ENCODE measurements around the gene GPRIN1.
"Not testable (repeated sequence)": the region's sequence is repeated elsewhere in the genome, so short reads cannot be mapped to it uniquely, and the experiment has no call there.

Gene GPRIN1

DNA sequence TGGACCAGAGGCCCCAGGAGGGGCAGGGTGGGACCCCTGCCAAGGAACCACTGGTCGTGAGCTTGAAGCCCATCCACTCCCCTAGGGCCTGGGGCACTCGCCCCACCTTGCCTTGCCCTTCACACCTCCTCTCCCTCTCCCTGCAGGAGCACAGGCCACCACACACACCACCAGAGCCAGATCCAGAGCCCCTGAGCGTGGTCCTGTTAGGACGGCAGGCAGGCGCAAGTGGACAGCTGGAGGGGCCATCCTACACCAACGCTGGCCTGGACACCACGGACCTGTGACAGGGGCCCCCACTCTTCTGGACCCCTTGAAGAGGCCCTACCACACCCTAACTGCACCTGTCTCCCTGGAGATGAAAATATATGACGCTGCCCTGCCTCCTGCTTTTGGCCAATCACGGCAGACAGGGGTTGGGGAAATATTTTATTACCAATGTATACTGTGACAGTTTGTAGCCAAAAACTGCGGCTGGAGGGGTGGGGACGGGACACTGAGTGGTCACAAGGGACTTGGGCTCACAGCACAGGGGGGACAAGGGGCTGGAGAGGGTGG is 14.5 kb downstream of the GPRIN1 start:
- no peak for DNase-seq

DNA sequence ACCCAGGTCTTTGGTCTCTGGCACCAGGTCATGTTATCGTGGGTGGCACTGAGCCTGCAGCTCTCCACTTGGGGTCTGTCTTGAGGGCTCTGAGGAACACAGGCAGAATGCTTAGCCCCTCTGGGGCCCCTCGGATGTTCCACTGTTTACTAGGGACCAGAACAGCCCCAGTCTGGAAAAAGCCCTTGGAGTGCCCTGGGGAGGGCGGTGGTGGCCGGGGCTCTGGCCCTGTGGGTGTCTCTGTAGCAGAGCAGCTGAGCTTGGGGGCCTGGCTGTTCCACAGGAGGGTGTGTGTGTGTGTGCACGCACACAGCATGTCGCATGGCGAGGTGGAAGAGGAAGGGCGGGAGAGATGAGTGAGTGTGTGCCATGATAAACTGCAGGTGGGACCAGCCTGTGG is 15.4 kb downstream of the GPRIN1 start:
- no peak for DNase-seq

- no peak for DNase-seq
These were observed 16.6 kb downstream of the GPRIN1 start for GRCh38 chr5:176593273-176593869.

GRCh38 chr5:176592573-176592972 is 17.4 kb downstream of the GPRIN1 start:
- DNase-seq: no peak

- DNase-seq: not testable (repeated sequence)
These were observed 18.3 kb downstream of the GPRIN1 start for GRCh38 chr5:176591667-176592066.

DNA sequence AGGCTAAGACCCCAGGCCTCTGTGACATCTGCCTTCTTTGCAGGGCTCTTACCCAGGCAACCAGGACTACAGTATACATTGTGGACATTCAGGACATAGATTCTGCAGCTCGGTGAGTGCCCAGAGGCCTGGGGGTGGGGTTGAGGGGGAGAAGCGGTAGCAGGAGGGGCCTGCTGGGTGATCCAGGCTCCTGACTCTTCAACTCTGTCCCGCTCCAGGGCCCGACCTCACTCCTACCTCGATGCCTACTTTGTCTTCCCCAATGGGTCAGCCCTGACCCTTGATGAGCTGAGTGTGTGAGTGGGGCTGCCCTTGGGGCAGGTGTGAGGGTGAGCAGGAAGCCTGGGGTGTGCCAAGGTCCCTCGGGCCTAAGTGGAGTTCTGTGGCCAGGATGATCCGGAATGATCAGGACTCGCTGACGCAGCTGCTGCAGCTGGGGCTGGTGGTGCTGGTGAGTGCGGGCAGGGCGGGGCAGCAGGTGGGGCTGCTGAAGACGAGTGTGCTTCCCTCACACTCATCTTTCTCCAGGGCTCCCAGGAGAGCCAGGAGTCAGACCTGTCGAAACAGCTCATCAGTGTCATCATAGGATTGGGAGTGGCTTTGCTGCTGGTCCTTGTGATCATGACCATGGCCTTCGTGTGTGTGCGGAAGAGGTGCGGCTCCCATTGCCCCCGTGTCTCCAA is 19.8 kb downstream of the GPRIN1 start:
- no peak for DNase-seq

GRCh38 chr5:176589039-176589769 is 20.8 kb downstream of the GPRIN1 start:
- DNase-seq: no peak

DNA sequence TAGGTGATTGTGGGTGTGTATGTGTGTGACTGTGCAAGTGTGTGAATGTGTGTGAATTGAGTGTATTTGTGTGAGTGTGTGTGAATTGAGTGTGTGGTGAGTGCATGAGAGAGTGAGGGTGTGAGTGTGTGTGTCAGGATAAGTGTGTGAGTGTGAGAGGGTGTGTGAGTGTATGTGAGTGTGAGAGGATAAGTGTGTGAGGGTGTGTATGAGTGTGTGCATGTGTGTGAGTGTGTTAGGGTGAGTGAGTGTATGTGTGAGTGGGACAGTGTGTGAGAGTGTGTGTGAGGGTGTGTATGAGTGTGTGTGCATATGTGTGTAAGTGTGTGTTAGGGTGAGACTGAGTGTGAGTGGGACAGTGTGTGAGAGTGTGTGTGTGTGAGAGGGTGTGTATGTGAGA is 21.7 kb downstream of the GPRIN1 start:
- no peak for DNase-seq

DNA sequence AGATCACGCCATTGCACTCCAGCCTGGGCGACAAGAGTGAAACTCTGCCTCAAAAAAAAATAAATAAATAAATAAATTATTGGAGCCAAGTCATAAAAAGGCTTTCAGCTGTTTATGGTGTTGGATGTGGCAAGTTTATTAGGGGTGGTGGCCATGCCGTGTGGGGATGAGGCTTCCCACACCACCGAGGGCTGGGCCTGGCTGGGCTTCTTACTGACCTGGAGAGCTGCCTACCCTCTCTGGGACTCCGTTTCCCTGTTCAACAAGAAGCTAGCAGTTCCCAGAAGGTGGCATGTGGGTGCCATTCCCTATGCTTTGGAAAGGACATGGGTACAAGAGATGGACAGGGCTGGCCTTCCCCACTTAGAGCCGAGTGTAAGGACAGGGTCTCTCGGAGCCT is 22.6 kb downstream of the GPRIN1 start:
- DNase-seq: no peak

- no peak for DNase-seq
These were observed 26.9 kb downstream of the GPRIN1 start for GRCh38 chr5:176583076-176583475.

DNA sequence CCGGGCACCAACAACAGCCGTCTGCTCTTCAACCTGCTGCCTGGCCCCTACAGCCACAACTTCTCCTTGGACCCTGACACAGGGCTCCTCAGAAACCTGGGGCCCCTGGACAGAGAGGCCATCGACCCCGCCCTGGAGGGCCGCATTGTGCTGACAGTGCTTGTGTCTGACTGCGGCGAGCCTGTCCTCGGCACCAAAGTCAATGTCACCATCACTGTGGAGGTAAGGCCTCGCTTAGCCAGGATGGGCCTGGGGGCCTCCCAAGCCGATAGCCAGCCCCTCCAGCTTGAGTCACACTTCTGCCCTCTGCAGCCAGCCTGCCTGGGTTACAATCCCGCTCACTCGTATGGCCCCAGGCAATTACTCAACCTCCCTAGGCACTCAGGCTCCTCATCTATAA is 28.6 kb downstream of the GPRIN1 start:
- no peak for DNase-seq

DNA sequence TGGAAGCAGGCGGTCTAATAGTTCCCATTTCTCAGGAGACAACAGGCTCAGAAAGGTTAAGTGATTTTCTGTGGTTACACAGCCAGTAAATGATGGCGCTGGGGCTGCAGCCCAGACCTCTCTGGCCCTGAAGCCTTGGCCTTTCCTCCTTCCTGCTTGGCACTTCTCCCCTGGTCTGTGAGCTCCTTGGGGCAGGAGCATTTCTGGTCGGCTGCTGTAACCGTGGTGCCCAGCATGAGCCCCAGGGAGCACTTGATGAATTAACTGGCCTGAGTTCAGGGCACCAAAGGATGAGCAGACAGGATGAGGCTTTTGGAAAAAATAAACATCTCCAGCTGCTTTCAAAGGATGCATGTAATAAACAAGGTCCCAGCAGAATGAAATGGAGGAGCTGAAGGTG is 30.6 kb downstream of the GPRIN1 start:
- DNase-seq: no peak

DNA sequence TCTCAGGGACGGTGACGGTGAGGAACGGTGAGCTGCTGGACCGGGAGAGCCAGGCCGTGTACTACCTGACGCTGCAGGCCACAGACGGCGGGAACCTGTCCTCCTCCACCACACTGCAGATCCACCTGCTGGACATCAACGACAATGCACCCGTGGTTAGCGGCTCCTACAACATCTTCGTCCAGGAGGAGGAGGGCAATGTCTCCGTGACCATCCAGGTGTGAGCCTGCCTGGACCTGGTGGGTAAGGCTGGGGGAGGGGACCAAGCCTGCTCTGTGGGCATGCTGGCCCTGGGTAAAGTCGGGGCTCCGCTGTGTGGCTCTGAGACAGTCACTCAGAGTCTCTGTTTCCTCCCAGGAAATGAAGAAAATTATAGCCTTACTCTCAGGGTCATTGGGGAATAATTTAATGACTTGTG is 31.6 kb downstream of the GPRIN1 start:
- DNase-seq: no peak

DNA sequence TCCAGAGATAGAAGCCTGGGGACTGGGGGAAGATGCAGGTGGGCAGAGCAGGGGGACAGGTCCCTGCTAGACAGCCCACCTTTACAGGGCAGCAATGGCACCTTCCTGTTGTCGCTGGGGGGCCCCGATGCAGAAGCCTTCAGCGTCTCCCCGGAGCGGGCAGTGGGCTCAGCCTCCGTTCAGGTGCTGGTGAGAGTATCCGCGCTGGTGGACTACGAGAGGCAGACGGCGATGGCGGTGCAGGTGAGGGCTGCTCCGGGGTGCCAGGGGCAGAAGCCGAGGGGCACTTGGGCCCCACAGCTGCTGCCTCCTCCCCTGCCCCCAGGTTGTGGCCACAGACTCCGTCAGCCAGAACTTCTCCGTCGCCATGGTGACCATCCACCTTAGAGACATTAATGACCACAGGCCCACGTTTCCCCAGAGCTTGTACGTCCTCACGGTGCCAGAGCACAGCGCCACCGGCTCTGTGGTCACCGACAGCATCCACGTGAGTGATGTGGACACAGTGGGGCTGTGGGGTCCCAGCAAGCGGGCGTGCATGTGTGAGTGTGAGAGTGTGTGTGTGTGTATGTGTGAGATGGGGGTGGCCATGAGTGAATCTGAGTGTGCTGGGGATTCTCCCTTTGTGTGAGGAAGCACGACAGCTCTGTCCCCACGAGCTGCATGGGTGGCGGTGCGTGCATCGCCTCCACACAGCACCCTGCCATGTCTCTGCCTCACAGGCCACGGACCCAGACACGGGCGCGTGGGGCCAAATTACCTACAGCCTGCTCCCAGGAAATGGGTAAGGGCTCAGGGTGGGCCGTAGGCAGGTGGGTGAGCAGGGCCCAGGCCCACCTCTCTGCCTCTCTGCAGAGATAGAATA is 32.4 kb downstream of the GPRIN1 start:
- DNase-seq: no peak

DNA sequence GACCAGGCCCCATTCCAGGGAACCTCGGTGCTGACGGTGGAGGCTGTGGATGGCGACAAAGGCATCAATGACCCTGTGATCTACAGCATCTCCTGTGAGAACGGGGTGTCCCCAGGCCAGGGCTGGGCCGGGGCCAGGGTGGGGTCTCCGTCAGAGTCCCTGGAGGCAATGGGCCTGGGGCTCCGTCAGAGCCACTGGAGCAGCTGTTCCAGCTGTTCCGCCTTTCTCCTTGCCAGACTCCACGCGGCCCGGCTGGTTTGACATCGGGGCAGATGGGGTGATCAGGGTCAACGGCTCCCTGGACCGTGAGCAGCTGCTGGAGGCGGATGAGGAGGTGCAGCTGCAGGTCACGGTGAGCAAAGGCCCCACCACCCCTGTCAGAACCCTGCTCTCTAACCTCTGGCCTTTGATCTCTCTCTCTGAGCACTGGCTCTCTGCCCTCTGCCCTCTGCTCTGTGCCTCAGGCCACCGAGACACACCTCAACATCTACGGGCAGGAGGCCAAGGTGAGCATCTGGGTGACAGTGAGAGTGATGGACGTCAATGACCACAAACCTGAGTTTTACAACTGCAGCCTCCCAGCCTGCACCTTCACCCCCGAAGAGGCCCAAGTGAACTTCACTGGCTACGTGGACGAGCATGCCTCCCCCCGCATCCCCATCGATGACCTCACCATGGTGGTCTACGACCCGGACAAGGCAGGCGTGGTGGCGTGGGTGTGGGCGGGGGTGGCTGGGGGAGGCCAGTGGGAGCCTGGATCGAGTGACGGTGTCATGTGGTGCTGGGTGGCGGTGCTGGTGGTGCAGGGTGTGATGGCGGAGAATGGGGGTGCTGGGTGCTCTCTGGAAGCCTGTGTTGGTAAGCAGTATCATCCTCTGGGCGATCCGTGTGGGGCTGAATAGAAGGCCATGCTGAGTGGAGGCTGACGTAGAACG is 34.2 kb downstream of the GPRIN1 start:
- DNase-seq: no peak

DNA sequence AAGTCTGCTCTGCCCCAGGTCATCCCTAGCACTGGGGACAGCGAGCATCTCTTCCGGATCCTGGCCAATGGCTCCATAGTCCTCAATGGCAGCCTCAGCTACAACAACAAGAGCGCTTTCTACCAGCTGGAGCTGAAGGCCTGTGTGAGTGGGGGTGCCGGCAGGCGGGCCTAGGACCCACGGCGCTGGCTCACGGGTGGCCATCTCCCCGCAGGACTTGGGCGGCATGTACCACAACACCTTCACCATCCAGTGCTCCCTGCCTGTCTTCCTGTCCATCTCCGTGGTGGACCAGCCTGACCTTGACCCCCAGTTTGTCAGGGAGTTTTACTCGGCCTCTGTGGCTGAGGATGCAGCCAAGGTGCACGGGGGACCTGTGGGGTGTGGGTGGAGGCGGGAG is 34.9 kb downstream of the GPRIN1 start:
- no peak for DNase-seq

DNA sequence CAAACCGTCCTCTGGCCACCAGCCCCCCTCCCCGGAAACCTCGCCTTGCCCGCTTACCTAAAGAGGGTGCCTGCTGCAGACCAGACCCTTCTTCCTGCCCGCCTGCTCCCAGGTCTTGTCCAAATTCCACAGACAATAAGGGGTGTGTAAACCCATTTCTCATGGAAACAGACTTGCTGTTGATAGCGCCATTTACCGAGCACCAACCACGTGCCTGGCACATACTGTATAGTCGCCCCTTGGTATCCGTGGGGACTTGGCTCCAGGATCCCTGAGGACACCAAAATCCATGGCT is 35.7 kb downstream of the GPRIN1 start:
- no peak for DNase-seq

GRCh38 chr5:176573564-176574296 is 36.2 kb downstream of the GPRIN1 start:
- DNase-seq: peak; percentile 12 to 59

GRCh38 chr5:176570044-176570443 is 39.9 kb downstream of the GPRIN1 start:
- DNase-seq: no peak

DNA sequence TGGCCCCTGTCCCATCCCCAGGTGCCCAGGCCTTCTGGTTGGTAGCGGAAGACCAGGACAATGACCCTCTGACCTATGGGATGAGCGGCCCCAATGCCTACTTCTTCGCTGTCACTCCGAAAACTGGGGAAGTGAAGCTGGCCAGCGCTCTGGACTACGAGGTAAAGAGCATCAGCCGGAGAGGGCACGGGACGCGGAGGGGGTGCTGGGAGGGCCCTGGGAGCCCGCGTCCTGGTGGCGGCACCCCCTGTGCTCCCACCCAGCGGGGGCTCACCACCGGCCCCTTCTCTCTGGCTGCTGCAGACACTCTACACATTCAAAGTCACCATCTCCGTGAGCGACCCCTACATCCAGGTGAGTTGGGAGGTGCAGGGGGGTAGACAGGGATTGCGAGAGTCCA is 41.3 kb downstream of the GPRIN1 start:
- no peak for DNase-seq

GRCh38 chr5:176565760-176566288 is 44.1 kb downstream of the GPRIN1 start:
- no peak for DNase-seq
